Activated naive CD4-positive, alpha-beta T cell treated with anti-CD3 and anti-CD28 coated beads, Interleukin-2, amount 10 ng/mL, durations not matched to agents 7 days and 5 days (primary cell): Measurements from ENCODE around the gene PI4KA.
"Not testable (repeated sequence)": the region's sequence is repeated elsewhere in the genome, so short reads cannot be mapped to it uniquely, and the experiment has no call there.

Experiments
- CTCF ChIA-PET: fragments of 350-600 bp; sonication (Branson Sonifier 250); formaldehyde crosslinking; loops from one replicate; lab custom pipeline; 2021; ENCODE audit warnings: antibody characterized with exemption; lab: Charles Lee
- DNase-seq: peaks from one replicate; pipeline ENCODE4 v3.0.0-alpha.2; 2020
- H3K27ac Mint-ChIP-seq: one replicate; pipeline ENCODE4 v1.8.0; 2021; ENCODE audit warnings: mild to moderate bottlenecking, moderate library complexity, mixed read lengths
- H3K27me3 Mint-ChIP-seq: one replicate; pipeline ENCODE4 v1.8.0; 2021; ENCODE audit warnings: mild to moderate bottlenecking, mixed read lengths
- H3K36me3 Mint-ChIP-seq: one replicate; pipeline ENCODE4 v1.8.0; 2021; ENCODE audit warnings: mixed read lengths
- H3K4me1 Mint-ChIP-seq: one replicate; pipeline ENCODE4 v1.8.0; 2021; ENCODE audit warnings: mixed read lengths
- H3K4me3 Mint-ChIP-seq: one replicate; pipeline ENCODE4 v1.8.0; 2021; ENCODE audit warnings: mild to moderate bottlenecking, moderate library complexity, mixed read lengths
- H3K9me3 Mint-ChIP-seq: one replicate; pipeline ENCODE4 v1.8.0; 2021; ENCODE audit warnings: mixed read lengths

The PI4KA gene

GRCh38 chr22:20858615-20859416 lies at the start of gene PI4KA, which contains the start of gene SNAP29:
Gene PI4KA, minus strand, starts transcription at chr22:20858811. Its CDS starts 86 bp downstream, at chr22:20858725.
Gene SNAP29, plus strand, starts transcription at chr22:20859007. Its CDS starts 104 bp downstream, at chr22:20859111.
- H3K4me3 Mint-ChIP-seq = peak within 1 kb of the TSS; percentile 78
- peaks cover 53% of the 10 kb centered on the region for H3K4me1 Mint-ChIP-seq
- peaks cover 15% of the 10 kb centered on the region for H3K36me3 Mint-ChIP-seq
- H3K9me3 Mint-ChIP-seq = no peaks in the 10 kb centered on the region
- DNase-seq = peak; percentile 99
- peak within 1 kb of the TSS; percentile 89 for H3K27ac Mint-ChIP-seq
- CTCF ChIA-PET = no interaction called here
- H3K27me3 Mint-ChIP-seq = no peaks in the 10 kb centered on the region

- Mint-ChIP-seq H3K4me1 (peaks cover 8% of the 10 kb centered on the region), H3K4me3 (no peak overlapping the region), H3K36me3 (no peaks in the 10 kb centered on the region), H3K9me3 (no peaks in the 10 kb centered on the region), H3K27me3 (peaks cover 31% of the 10 kb centered on the region), H3K27ac (no peak overlapping the region)
- CTCF ChIA-PET = no interaction called here
- no peak for DNase-seq
These were observed 47.8 kb upstream of the PI4KA start for GRCh38 chr22:20906387-20906767.

- Mint-ChIP-seq H3K27ac (no peak overlapping the region), H3K4me3 (no peak overlapping the region), H3K4me1 (peaks cover 8% of the 10 kb centered on the region), H3K27me3 (peaks cover 31% of the 10 kb centered on the region), H3K9me3 (no peaks in the 10 kb centered on the region), H3K36me3 (no peaks in the 10 kb centered on the region)
- CTCF ChIA-PET = no interaction called here
- no peak for DNase-seq
These were observed 47.1 kb upstream of the PI4KA start for GRCh38 chr22:20905415-20906386.

GRCh38 chr22:20904980-20905355 lies 46.4 kb upstream of the PI4KA start:
- Mint-ChIP-seq H3K27me3 (peaks cover 31% of the 10 kb centered on the region), H3K9me3 (no peaks in the 10 kb centered on the region), H3K27ac (no peak overlapping the region), H3K4me3 (no peak overlapping the region), H3K4me1 (peaks cover 9% of the 10 kb centered on the region), H3K36me3 (no peaks in the 10 kb centered on the region)
- CTCF ChIA-PET = no interaction called here
- no peak for DNase-seq

GRCh38 chr22:20904008-20904979 lies 45.7 kb upstream of the PI4KA start:
- Mint-ChIP-seq H3K9me3 (no peaks in the 10 kb centered on the region), H3K36me3 (no peaks in the 10 kb centered on the region), H3K27me3 (peaks cover 31% of the 10 kb centered on the region), H3K27ac (no peak overlapping the region), H3K4me3 (no peak overlapping the region), H3K4me1 (peaks cover 6% of the 10 kb centered on the region)
- DNase-seq = no peak
- CTCF ChIA-PET = no interaction called here

- no peak overlapping the region for H3K27ac Mint-ChIP-seq
- H3K4me1 Mint-ChIP-seq = peaks cover 6% of the 10 kb centered on the region
- H3K36me3 Mint-ChIP-seq = no peaks in the 10 kb centered on the region
- H3K27me3 Mint-ChIP-seq = peaks cover 31% of the 10 kb centered on the region
- H3K9me3 Mint-ChIP-seq = no peaks in the 10 kb centered on the region
- no peak overlapping the region for H3K4me3 Mint-ChIP-seq
- CTCF ChIA-PET = no interaction called here
- DNase-seq = no peak
These were observed 44.5 kb upstream of the PI4KA start for GRCh38 chr22:20903093-20903492.

GRCh38 chr22:20901093-20902033 lies 42.8 kb upstream of the PI4KA start:
- H3K36me3 Mint-ChIP-seq, DNase-seq, H3K4me1 Mint-ChIP-seq, CTCF ChIA-PET, H3K4me3 Mint-ChIP-seq, H3K27ac Mint-ChIP-seq, H3K9me3 Mint-ChIP-seq: not testable (repeated sequence)
- H3K27me3 Mint-ChIP-seq = peaks cover 25% of the 10 kb centered on the region

- Mint-ChIP-seq H3K4me1 (peaks cover 6% of the 10 kb centered on the region), H3K9me3 (no peaks in the 10 kb centered on the region), H3K27me3 (peaks cover 17% of the 10 kb centered on the region), H3K27ac (no peak overlapping the region), H3K36me3 (no peaks in the 10 kb centered on the region), H3K4me3 (no peak overlapping the region)
- DNase-seq = no peak
- CTCF ChIA-PET = no interaction called here
These were observed 41.3 kb upstream of the PI4KA start for GRCh38 chr22:20899827-20900423.

GRCh38 chr22:20897737-20898136 lies 39.1 kb upstream of the PI4KA start:
- CTCF ChIA-PET = interaction anchor here (1.0 kb wide), 1 partner anchor 12 kb away, joined by 3 read pairs; no protein-coding TSS in a partner anchor
- not testable (repeated sequence) for H3K9me3 Mint-ChIP-seq, H3K36me3 Mint-ChIP-seq, H3K27me3 Mint-ChIP-seq, H3K27ac Mint-ChIP-seq, DNase-seq, H3K4me1 Mint-ChIP-seq, H3K4me3 Mint-ChIP-seq

- Mint-ChIP-seq H3K4me3 (no peak overlapping the region), H3K9me3 (no peaks in the 10 kb centered on the region), H3K36me3 (peaks cover 25% of the 10 kb centered on the region), H3K27ac (no peak overlapping the region), H3K4me1 (no peaks in the 10 kb centered on the region), H3K27me3 (no peaks in the 10 kb centered on the region)
- CTCF ChIA-PET = no interaction called here
- DNase-seq = no peak
These were observed 32.4 kb upstream of the PI4KA start for GRCh38 chr22:20890975-20891374.

GRCh38 chr22:20889904-20890540 lies 31.4 kb upstream of the PI4KA start:
- Mint-ChIP-seq H3K4me1 (no peaks in the 10 kb centered on the region), H3K27me3 (no peaks in the 10 kb centered on the region), H3K4me3 (no peak overlapping the region), H3K36me3 (peaks cover 33% of the 10 kb centered on the region), H3K9me3 (no peaks in the 10 kb centered on the region), H3K27ac (no peak overlapping the region)
- CTCF ChIA-PET = no interaction called here
- DNase-seq = no peak

GRCh38 chr22:20889025-20889704 lies 30.6 kb upstream of the PI4KA start:
- Mint-ChIP-seq H3K9me3 (no peaks in the 10 kb centered on the region), H3K4me3 (no peak overlapping the region), H3K27me3 (no peaks in the 10 kb centered on the region), H3K27ac (no peak overlapping the region), H3K4me1 (no peaks in the 10 kb centered on the region), H3K36me3 (peaks cover 38% of the 10 kb centered on the region)
- CTCF ChIA-PET = interaction anchor here (1.1 kb wide), 1 partner anchor 214 kb away, joined by 3 read pairs; no protein-coding TSS in a partner anchor
- no peak for DNase-seq
